ENCODE results near the gene REX1BD. TPM values are rescaled to one million over a fixed set of nuclear protein-coding genes. Genes with fewer than 3 reads are reported as not detected.

REX1BD gene
- polyA plus RNA-seq, 3 donors: 83.7 to 141 (median 122) TPM

GRCh38 chr19:18613589-18614234 lies 25.1 kb downstream of the REX1BD start:
- H3K36me3 Mint-ChIP-seq: peaks cover 3% of the 10 kb centered on the region in 2 donors
- H3K27ac ChIP-seq (ENCODE audit: low read depth in 1 of 2, low read length in 2 of 2): no peak overlapping the region
- no peak overlapping the region for H3K4me3 ChIP-seq (replicated peaks in 1 of 3; ENCODE audit: low read depth in 2 of 3, low read length in 3 of 3)
- no peaks in the 10 kb centered on the region for H3K36me3 ChIP-seq (replicated peaks in 1 of 2; ENCODE audit: control insufficient read depth in 1 of 2, insufficient read depth in 2 of 2, low read length in 2 of 2)
- H3K4me1 Mint-ChIP-seq: peaks cover 10% of the 10 kb centered on the region
- peak overlapping the region in 1 of 2 donors; percentile 67 for H3K4me3 Mint-ChIP-seq
- H3K27me3 Mint-ChIP-seq (ENCODE audit: low read depth in 3 of 3): peaks cover 75 to 91% (median 81%) of the 10 kb centered on the region in 3 donors
- peaks cover 4 to 26% (median 16%) of the 10 kb centered on the region in 7 donors for H3K9me3 Mint-ChIP-seq
- 44% methylated on average over 16 of the region's 23 CpGs for WGBS (ENCODE audit: insufficient coverage)
- no peak overlapping the region for H2AFZ ChIP-seq (ENCODE audit: insufficient read depth, low read depth, low read length, poor library complexity, severe bottlenecking)
- H3K79me2 ChIP-seq (ENCODE audit: insufficient read depth, low read length): no peaks in the 10 kb centered on the region
- peaks cover 54 to 77% of the 10 kb centered on the region in 2 donors for H3K27me3 ChIP-seq (ENCODE audit: control insufficient read depth in 2 of 2, insufficient read depth in 2 of 2, low read length in 2 of 2)
- peaks cover 0 to 9% of the 10 kb centered on the region in 2 donors for H3K4me1 ChIP-seq (ENCODE audit: control insufficient read depth in 1 of 2, insufficient read depth in 2 of 2, low read length in 2 of 2)
- no peak overlapping the region for H3K4me2 ChIP-seq (replicated peaks; ENCODE audit: extremely low read depth, low read length, poor library complexity, severe bottlenecking)
- DNase-seq: no peak
- H3K9me3 ChIP-seq (replicated peaks in 1 of 2; ENCODE audit: control insufficient read depth in 1 of 2, insufficient read depth in 1 of 2, low read length in 2 of 2): peaks cover 6 to 28% of the 10 kb centered on the region in 2 donors
- intact Hi-C loops (cut with micrococcal nuclease): no loop called here
- no peak for TF ChIP-seq CTCF (IDR thresholded peaks at IDR 0.05)
- H3K27ac Mint-ChIP-seq: no peak overlapping the region
- H4K20me1 ChIP-seq (ENCODE audit: insufficient read depth, low read length): no peaks in the 10 kb centered on the region
- H3K9ac ChIP-seq (ENCODE audit: insufficient read depth, low read length, poor library complexity, severe bottlenecking): no peak overlapping the region

DNA sequence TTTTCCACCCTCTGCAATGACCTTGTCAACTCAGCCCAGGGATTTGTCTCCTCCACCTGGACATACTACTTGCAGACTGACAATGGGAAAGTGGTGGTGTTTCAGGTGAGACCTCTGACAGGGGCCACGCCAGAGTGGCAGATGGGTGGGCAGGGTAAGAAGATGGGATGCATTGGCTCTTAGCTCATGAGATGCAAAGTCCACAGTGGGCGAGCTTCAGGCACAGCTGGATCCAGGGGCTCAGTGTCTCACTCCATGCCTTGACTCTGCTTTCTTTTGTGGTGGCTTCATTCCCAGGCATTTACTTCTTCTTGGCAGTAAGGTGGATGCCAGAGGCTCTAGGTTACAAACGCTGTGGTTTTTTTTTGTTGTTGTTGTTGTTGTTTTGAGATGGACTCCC lies 27.4 kb downstream of the REX1BD start:
- Histone ChIP-seq H2AFZ (ENCODE audit: insufficient read depth, low read depth, low read length, poor library complexity, severe bottlenecking) (no peak overlapping the region), H3K4me2 (replicated peaks; ENCODE audit: extremely low read depth, low read length, poor library complexity, severe bottlenecking) (no peak overlapping the region), H3K36me3 (replicated peaks in 1 of 2; ENCODE audit: control insufficient read depth in 1 of 2, insufficient read depth in 2 of 2, low read length in 2 of 2) (no peaks in the 10 kb centered on the region), H3K27ac (ENCODE audit: low read depth in 1 of 2, low read length in 2 of 2) (no peak overlapping the region), H3K9ac (ENCODE audit: insufficient read depth, low read length, poor library complexity, severe bottlenecking) (no peak overlapping the region), H3K27me3 (ENCODE audit: control insufficient read depth in 2 of 2, insufficient read depth in 2 of 2, low read length in 2 of 2) (peaks cover 33 to 58% of the 10 kb centered on the region in 2 donors), H4K20me1 (ENCODE audit: insufficient read depth, low read length) (no peaks in the 10 kb centered on the region), H3K4me3 (replicated peaks in 1 of 3; ENCODE audit: low read depth in 2 of 3, low read length in 3 of 3) (no peak overlapping the region), H3K79me2 (ENCODE audit: insufficient read depth, low read length) (no peaks in the 10 kb centered on the region), H3K4me1 (ENCODE audit: control insufficient read depth in 1 of 2, insufficient read depth in 2 of 2, low read length in 2 of 2) (peaks cover 0 to 9% of the 10 kb centered on the region in 2 donors), H3K9me3 (replicated peaks in 1 of 2; ENCODE audit: control insufficient read depth in 1 of 2, insufficient read depth in 1 of 2, low read length in 2 of 2) (peaks cover 6 to 10% of the 10 kb centered on the region in 2 donors)
- intact Hi-C loops (cut with micrococcal nuclease): no loop called here
- no peak for TF ChIP-seq CTCF (IDR thresholded peaks at IDR 0.05)
- Mint-ChIP-seq H3K36me3 (peaks cover under 1 to 2% of the 10 kb centered on the region in 2 donors), H3K27me3 (ENCODE audit: low read depth in 3 of 3) (peaks cover 56 to 79% (median 64%) of the 10 kb centered on the region in 3 donors), H3K27ac (no peak overlapping the region), H3K4me3 (peak overlapping the region in 1 of 2 donors; percentile 40), H3K9me3 (peaks cover 4 to 21% (median 13%) of the 10 kb centered on the region in 7 donors), H3K4me1 (peaks cover 9% of the 10 kb centered on the region)
- no peak for DNase-seq
- 92% methylated on average over 2 of the region's 3 CpGs for WGBS (ENCODE audit: insufficient coverage)

All from CD14-positive monocyte (primary cell).